Bronchial epithelial cell (primary cell): ENCODE data around the gene FSIP1. TPM values are rescaled to one million over a fixed set of nuclear protein-coding genes. Genes with fewer than 3 reads are reported as not detected.
"Not testable (repeated sequence)": the region's sequence is repeated elsewhere in the genome, so short reads cannot be mapped to it uniquely, and the experiment has no call there.

Experiments
- DNase-seq: peaks from one replicate; pipeline ENCODE4 v3.0.0-alpha.2; 2010; ENCODE audit warnings: low read depth
- FAIRE-seq: peaks from 2 replicates; lab custom pipeline; 2011; peaks lifted over from hg19 to GRCh38; lab: Jason Lieb, UNC
- H3K27me3 ChIP-seq: 2 replicates; pipeline ENCODE4 v1.5.1; 2011; ENCODE audit warnings: low read length; ENCODE audit not compliant: control insufficient read depth, insufficient read depth
- H3K36me3 ChIP-seq: 2 replicates; pipeline ENCODE4 v1.5.1; 2011; ENCODE audit warnings: low read length; ENCODE audit not compliant: control insufficient read depth, insufficient read depth
- H3K4me3 ChIP-seq: 2 replicates; pipeline ENCODE4 v1.5.1; 2011; ENCODE audit warnings: mild to moderate bottlenecking, low read depth, low read length, control low read depth
- CTCF ChIP-seq: IDR thresholded peaks from 2 replicates; pipeline ENCODE4 v1.5.1; 2011; ENCODE audit warnings: mild to moderate bottlenecking, moderate library complexity, low read length, control low read depth, inconsistent platforms; ENCODE audit not compliant: insufficient read depth, severe bottlenecking
- total RNA-seq: library from RNA; depleted of rRNA; stranded (reverse); fragments of >200 nt; gene quantifications from 2 replicates; pipeline ENCODE4 v1.2.1, GENCODE V29; 2014

Gene FSIP1
- total RNA-seq, 1 donor from 2014 or later, result 9.5 TPM

GRCh38 chr15:39820050-39820602 is 37.5 kb upstream of the FSIP1 start:
- H3K27me3 ChIP-seq, result no peaks in the 10 kb centered on the region
- no peak for FAIRE-seq
- DNase-seq, result no peak
- TF ChIP-seq CTCF, result no peak
- no peak overlapping the region for H3K4me3 ChIP-seq
- no peaks in the 10 kb centered on the region for H3K36me3 ChIP-seq

GRCh38 chr15:39819533-39819932 is 36.9 kb upstream of the FSIP1 start:
- Histone ChIP-seq H3K27me3 (no peaks in the 10 kb centered on the region), H3K36me3 (no peaks in the 10 kb centered on the region), H3K4me3 (no peak overlapping the region)
- DNase-seq (no peak), FAIRE-seq (no peak)
- no peak for TF ChIP-seq CTCF

DNA sequence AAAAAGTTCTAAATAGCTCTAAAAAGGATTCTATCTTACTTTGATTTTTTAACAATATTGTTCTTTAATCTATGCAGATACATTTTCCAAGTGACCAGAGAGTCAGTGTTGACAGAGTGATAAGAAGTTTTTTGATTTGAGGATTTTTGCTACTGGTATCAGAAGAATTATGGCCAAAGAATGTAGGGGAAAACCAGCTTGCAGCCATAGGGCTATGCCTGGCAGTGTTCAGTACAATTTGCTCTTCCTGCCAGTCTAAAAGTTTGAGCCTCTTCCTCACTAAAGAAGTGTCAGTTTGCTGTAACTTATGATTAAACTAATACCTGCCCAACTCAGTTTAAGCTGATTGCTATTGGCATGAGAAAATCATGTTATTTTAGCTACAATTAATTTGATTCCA is 35.3 kb upstream of the FSIP1 start:
- no peak for FAIRE-seq
- no peak for TF ChIP-seq CTCF
- H3K4me3 ChIP-seq, result no peak overlapping the region

GRCh38 chr15:39814489-39814888 is 31.8 kb upstream of the FSIP1 start:
- Histone ChIP-seq H3K27me3 (no peaks in the 10 kb centered on the region), H3K36me3 (no peaks in the 10 kb centered on the region), H3K4me3 (no peak overlapping the region)
- TF ChIP-seq CTCF, result no peak
- no peak for FAIRE-seq
- no peak for DNase-seq

More for the DNA sequence above, 35.3 kb upstream of the FSIP1 start:
- no peaks in the 10 kb centered on the region for H3K27me3 ChIP-seq
- DNase-seq, result no peak
- no peaks in the 10 kb centered on the region for H3K36me3 ChIP-seq

DNA sequence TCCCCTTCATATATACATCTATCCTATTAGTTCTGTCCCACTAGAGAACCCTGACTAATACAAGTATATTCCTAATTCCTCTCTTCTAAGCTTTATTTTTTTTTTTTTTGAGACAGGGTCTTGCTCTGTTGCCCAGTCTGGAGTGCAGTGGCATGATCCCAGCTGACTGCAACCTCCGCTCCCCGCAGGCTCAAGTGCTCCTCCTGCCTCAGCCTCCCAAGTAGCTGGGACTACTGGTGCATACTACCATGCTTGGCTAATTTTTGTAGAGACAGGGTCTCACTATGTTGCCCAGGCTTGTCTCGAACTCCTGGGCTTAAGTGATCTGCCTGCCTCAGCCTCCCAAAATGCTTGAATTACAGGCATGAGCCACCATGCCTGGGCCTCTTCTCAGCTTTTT is 30.0 kb upstream of the FSIP1 start:
- not testable (repeated sequence) for H3K36me3 ChIP-seq, DNase-seq, FAIRE-seq, H3K4me3 ChIP-seq, H3K27me3 ChIP-seq

GRCh38 chr15:39808909-39809308 is 26.3 kb upstream of the FSIP1 start:
- no peak for DNase-seq
- H3K27me3 ChIP-seq, result no peaks in the 10 kb centered on the region
- no peak for FAIRE-seq

More at GRCh38 chr15:39808909-39809308, 26.3 kb upstream of the FSIP1 start:
- H3K36me3 ChIP-seq, result no peaks in the 10 kb centered on the region
- TF ChIP-seq CTCF, result no peak
- H3K4me3 ChIP-seq, result no peak overlapping the region
